ENCODE measurements around the gene MORN4.

Gene MORN4

DNA sequence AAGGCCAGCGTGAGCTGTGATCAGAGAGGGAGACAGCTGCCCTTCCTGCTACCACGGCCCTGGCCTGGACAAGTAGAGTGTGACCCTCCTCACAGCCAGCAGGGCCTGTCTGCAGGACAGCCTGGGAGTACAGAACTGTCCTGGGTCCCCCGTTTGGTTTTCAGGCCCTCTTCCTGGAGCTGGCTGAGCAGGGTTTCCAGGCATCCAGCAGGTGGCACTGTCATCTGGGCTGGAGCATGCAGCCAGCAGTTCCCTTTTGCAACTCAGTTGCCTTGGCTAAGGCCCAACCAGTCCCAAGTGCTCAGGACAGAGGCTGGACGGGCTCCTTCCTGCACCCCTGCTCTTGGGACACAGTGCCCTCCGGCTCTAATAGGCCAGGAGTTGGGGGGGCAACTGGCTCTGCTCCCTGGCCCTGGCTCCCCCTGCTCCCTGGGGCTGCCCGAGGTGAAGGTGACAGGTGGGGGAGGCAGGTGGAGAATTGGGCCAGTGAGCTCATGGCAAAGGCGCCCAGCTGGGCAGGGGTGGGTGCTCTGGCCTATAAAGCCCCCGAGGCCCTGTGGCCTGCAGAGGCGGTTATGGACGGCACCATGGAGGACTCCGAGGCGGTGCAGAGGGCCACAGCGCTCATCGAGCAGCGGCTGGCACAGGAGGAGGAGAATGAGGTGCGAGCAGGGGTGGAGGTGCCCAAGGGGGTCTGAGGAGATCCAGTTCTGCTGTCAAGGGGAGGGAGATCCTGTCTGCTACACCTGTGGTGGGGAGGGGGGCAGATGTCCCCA lies 60.9 kb downstream of the MORN4 start, which contains the start of gene ANKRD2:
TSS of gene ANKRD2 (plus strand) at position 566 of the 776 bp plus-strand sequence. CDS start at position 576, 10 bp downstream.
- DNase-seq: peak; percentile 40 to 43

DNA sequence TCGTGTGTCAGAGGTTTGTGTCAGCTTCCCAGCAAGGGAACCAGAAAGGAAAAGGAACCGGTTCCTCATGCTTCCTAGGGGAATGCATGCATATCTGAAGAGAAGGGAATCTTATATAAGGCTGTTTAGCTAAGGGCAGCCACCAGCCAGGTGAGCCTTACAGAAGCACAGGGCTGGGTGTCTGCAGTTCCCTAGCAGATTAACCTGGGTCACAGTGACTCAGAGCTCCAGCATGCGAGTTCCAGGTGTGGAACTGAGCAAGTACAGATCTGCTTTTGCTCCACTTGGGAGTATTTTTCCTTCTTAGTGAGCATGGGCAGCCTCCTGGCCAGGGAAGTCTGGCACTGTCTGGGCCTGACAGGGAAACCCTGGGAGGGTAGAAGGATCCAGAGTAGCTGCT lies 61.7 kb downstream of the MORN4 start:
- DNase-seq: no peak

DNA sequence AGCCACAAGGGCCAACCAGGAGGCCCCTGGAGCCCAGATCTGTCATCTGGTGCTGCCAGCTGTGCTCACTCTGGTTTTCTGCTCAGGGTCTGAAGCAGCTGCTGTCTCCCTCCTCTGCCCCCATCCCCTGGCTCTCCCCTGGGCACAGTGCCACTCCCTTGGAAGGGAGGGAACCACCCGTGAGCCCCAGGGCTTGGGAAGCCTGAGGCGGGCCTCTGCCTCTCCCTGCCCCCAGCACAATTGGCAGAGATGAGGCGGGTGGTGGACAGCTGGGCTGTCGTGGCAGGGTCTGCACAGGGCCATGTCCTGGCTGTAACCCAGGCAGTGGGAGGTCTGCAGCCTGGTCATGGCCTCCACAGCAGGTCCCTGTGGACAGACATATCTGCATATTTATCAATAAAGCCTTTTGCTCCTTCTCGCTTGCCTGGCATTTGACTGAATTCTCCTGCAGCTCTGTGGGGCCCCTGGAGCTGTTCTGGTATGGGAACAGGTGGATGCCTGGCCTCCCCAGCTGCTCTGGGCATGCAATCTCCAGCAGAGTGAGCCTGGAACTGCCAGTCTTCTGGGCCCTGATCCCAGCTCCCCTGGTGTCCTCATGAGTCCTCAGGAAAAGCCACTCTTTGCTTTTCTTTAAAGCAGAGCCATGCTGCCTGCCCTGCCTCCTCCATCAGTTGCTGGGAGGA lies 62.4 kb downstream of the MORN4 start:
- no peak for DNase-seq

DNA sequence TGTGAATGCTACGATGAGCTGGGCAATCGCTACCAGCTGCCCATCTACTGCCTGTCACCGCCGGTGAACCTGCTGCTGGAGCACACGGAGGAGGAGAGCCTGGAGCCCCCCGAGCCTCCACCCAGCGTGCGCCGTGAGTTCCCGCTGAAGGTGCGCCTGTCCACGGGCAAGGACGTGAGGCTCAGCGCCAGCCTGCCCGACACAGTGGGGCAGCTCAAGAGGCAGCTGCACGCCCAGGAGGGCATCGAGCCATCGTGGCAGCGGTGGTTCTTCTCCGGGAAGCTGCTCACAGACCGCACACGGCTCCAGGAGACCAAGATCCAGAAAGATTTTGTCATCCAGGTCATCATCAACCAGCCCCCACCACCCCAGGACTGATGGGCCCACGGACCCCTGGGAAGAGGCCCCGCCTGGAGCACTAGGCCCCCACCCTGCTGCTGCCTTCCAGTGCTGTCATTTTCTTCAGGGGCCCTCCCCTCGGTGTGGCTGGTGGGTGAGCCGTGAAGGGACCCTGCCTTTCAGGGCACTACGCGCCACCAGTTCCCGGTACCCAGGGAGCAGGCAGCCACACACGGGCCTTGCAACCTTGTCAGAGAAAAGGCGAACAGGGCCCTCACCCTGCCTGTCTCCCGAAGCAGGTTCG lies 63.0 kb downstream of the MORN4 start:
- DNase-seq: no peak

DNA sequence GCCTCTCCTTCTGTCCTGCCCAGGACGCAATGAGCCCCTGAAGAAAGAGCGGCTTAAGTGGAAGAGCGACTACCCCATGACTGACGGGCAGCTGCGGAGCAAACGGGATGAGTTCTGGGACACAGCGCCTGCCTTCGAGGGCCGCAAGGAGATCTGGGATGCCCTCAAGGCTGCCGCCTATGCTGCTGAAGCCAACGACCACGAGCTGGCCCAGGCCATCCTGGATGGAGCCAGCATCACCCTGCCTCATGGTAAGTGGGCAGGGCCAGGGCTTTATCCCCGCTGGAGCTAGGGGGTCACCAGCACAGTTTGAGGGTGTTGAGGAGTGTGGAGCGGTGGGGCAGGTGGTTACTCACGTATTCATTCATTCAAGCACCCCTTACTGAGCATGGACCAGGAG lies 65.4 kb downstream of the MORN4 start:
- DNase-seq: no peak

DNA sequence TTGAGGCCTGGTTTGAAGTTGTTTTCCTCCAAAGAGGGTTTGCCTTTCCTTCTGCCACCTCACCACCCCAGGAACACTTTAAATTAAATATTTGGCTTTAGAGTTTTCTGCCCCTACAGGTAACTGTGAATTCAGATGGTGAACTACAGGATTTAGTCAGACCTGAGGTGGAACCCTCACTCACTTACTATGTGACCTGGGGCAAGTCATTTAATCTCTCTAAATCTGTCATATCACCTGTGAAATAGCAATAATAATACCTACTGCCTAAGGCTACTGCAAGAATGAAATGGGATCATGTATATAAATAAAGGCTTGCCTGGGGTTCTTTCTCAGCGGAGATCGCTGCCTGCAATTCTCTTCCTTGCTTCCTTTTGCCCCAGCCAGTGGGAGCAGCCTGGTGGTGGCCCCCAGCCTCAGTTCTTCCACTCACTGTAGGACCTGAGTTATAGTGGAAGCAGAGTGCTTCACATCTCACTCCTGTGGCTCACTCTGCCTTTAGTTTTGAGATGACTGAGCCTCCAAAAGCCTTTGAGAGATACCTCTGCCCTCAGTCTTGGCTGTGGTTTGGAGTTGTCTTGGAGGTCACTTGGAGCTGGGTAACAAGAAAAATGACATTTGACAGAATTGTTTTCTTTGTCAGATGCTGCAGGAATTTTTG lies 66.8 kb downstream of the MORN4 start:
- no peak for DNase-seq

DNA sequence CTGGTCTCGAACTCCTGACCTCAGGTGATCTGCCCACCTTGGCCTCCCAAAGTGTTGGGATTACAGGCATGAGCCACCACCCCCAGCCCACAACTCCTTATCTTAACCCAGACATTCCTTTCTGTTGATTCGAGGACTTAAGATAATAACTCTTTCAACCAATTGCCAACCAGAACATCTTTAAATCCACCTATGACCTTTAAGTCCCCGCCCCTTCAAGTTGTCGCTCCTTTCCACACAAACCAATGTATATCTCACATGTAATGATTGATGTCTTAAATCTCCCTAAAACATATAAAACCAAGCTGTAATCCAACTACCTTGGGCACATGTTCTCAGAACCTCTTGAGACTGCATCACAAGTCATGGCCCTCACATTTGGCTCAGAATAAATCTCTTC lies 68.5 kb downstream of the MORN4 start:
- no peak for DNase-seq

All from activated CD4-positive, alpha-beta T cell treated with anti-CD3 and anti-CD28 coated beads for 4 hours (primary cell).